ENCODE measurements around the gene WDR48.

- TF ChIP-seq, protein P1, sequence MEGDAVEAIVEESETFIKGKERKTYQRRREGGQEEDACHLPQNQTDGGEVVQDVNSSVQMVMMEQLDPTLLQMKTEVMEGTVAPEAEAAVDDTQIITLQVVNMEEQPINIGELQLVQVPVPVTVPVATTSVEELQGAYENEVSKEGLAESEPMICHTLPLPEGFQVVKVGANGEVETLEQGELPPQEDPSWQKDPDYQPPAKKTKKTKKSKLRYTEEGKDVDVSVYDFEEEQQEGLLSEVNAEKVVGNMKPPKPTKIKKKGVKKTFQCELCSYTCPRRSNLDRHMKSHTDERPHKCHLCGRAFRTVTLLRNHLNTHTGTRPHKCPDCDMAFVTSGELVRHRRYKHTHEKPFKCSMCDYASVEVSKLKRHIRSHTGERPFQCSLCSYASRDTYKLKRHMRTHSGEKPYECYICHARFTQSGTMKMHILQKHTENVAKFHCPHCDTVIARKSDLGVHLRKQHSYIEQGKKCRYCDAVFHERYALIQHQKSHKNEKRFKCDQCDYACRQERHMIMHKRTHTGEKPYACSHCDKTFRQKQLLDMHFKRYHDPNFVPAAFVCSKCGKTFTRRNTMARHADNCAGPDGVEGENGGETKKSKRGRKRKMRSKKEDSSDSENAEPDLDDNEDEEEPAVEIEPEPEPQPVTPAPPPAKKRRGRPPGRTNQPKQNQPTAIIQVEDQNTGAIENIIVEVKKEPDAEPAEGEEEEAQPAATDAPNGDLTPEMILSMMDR (IDR thresholded peaks at IDR 0.05): no peak
- TF ChIP-seq POLR2A (IDR thresholded peaks at IDR 0.05): no peak
Observed at GRCh38 chr3:39097716-39098472, 46.1 kb downstream of the WDR48 start.

Data from lower leg skin (tissue), 3 donors.